Measurements from ENCODE around the gene FREM3.

DNA sequence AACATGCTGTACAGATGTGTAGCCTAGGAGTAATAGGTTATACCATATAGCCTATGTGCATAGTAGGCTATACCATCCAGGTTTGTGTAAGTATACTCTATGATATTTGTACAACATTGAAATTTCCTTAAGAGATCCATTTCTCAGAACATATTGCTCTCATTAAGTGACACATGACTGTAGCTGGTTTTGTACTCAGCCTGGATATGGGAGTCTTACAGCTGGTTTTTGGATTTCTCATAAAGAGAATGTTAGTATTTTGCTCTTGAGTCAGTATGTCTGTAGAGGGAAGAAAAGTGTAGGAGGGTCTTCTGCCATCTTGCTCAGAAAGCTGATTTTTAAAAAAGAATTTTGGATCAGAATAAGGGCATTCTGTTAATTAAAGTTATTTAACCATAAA lies 101.7 kb downstream of the FREM3 start:
- no peak for TF ChIP-seq GATA2 (IDR thresholded peaks at IDR 0.05; ENCODE audit: low read depth, low read length)
- no peak for TF ChIP-seq GATA3 (IDR thresholded peaks at IDR 0.05; ENCODE audit: low read depth, low read length)

Data from SH-SY5Y (cell line).